Effector memory CD4-positive, alpha-beta T cell (primary cell): ENCODE data around the gene GGT5.
"Not testable (repeated sequence)": the region's sequence is repeated elsewhere in the genome, so short reads cannot be mapped to it uniquely, and the experiment has no call there.

ENCODE experiments used
- DNase-seq, 3 donors: peaks; one replicate each; pipeline ENCODE4 v3.0.0-alpha.2; 2020
- H3K27ac ChIP-seq: 2 replicates; pipeline ENCODE4 v1.7.0; 2013; ENCODE audit warnings: mild to moderate bottlenecking, low read length, moderate library complexity; ENCODE audit not compliant: insufficient read depth, poor library complexity, severe bottlenecking
- H3K27me3 ChIP-seq: replicated peaks from 2 replicates; pipeline ENCODE4 v1.7.0; 2013; ENCODE audit warnings: mild to moderate bottlenecking, low read length; ENCODE audit not compliant: insufficient read depth, control insufficient read depth, poor library complexity, severe bottlenecking
- H3K36me3 ChIP-seq: 2 replicates; pipeline ENCODE4 v1.7.0; 2013; ENCODE audit warnings: mild to moderate bottlenecking, low read length, moderate library complexity; ENCODE audit not compliant: control insufficient read depth, insufficient read depth
- H3K4me1 ChIP-seq: 2 replicates; pipeline ENCODE4 v1.7.0; 2013; ENCODE audit warnings: low read length, mild to moderate bottlenecking; ENCODE audit not compliant: control insufficient read depth, insufficient read depth, poor library complexity, severe bottlenecking
- H3K4me3 ChIP-seq: 2 replicates; pipeline ENCODE4 v1.7.0; 2013; ENCODE audit warnings: low read length, low read depth, mild to moderate bottlenecking; ENCODE audit not compliant: insufficient read depth, poor library complexity, severe bottlenecking
- H3K9me3 ChIP-seq: 2 replicates; pipeline ENCODE4 v1.7.0; 2013; ENCODE audit warnings: mild to moderate bottlenecking, low read length, moderate library complexity; ENCODE audit not compliant: control insufficient read depth

GGT5 gene

DNA sequence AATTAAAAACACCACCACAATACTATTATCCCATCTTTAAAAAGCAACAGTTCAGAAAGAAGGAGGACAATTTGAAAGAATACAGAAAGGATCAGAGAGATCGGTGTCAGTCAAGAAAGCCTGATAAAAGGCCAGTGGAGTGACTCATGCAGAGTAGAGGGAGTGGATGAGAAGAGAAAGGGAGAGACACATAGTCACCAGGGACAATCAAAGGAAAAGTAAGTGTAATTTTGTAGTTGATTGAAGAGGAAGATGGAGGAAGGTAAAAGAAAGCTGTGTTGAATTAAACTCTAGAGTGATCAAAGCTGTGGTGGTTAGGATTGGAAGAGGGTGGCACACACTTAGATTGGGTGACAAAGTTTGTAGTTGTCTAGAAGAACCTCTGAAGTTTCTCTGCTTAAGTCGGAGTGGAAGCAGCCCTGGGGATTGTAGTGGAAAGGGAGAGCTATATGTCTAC, 39.9 kb upstream of the GGT5 start:
- Histone ChIP-seq H3K27ac (no peak overlapping the region), H3K4me3 (no peak overlapping the region), H3K9me3 (no peaks in the 10 kb centered on the region), H3K36me3 (no peaks in the 10 kb centered on the region), H3K4me1 (peaks cover 12% of the 10 kb centered on the region), H3K27me3 (no peaks in the 10 kb centered on the region)
- no peak for DNase-seq

DNA sequence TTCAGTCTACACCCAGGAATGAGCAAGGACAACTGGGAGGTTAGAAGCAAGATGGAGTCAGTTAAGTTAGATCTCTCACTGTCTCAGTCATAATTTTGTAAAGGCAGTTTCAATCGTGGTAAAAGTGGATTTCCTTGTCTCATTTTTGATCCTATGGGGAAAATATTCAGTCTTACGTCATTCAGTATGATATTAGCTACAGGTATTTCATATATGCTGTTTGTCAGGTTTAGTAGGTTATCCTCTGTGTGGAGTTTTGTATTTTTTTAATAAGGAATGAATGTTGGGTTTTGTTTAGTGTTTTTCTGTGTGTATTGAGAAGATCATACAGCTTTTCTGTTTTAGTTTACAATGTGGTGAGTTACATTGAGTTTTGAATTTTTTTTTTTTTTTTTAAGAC, 37.5 kb upstream of the GGT5 start:
- H3K36me3 ChIP-seq, result no peaks in the 10 kb centered on the region
- no peaks in the 10 kb centered on the region for H3K27me3 ChIP-seq
- no peak for DNase-seq
- no peak overlapping the region for H3K4me3 ChIP-seq
- H3K9me3 ChIP-seq, result no peaks in the 10 kb centered on the region
- H3K27ac ChIP-seq, result no peak overlapping the region
- peaks cover 9% of the 10 kb centered on the region for H3K4me1 ChIP-seq

GRCh38 chr22:24280363-24280762, 35.5 kb upstream of the GGT5 start:
- not testable (repeated sequence) for DNase-seq, H3K4me3 ChIP-seq, H3K27ac ChIP-seq, H3K9me3 ChIP-seq, H3K4me1 ChIP-seq, H3K27me3 ChIP-seq, H3K36me3 ChIP-seq

DNA sequence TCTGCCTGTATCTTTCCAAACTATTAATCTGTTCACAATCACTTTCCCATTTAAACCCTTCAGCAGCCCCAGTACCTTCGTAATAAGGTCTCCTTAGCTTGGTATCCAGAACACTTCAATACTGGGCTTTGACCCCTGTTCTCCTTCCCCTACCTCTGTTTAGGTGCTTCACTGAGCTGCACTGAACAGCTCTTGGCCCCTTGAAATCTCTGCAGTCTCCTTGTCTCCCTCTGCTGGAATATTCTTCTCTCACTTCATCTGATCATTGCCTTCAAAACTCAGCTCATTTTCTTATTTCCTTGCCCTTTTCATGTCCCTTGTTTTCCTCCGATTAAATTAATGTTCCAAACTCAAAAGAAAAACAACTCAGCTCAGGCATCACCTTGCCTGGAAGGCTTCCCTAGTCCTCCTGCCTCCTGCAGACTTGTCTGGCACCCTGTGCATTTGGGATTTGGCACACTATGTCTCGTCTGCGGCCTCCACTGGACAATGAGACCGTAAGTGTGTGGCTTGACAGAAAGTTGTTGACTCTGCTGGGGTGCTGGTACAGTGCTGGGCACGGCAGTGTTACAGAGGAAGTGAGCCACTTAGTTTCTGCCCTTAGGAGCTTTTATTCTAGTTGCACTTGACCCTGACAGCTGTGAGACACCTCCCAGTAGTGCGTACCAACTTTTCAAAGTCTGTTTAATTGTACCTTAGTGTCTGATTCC, 30.0 kb upstream of the GGT5 start:
- not testable (repeated sequence) for H3K27me3 ChIP-seq, H3K36me3 ChIP-seq, DNase-seq, H3K4me3 ChIP-seq, H3K4me1 ChIP-seq, H3K27ac ChIP-seq, H3K9me3 ChIP-seq

DNA sequence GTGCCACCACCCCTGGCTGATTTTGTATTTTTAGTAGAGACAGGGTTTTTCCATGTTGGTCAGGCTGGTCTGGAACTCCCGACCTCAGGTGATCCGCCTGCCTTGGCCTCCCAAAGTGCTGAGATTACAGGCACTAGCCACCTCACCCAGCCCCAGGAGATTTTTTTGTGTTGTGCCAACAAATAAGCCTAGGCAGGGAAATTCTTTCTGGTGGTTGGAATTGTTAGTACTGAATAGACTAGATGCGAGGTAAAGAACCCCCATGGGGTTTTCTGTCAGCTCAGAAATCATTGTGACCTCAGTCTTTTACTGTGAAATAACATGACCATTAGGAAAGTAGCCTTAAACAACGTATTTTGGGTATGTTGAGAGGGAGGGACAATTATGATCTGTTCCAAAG, 29.0 kb upstream of the GGT5 start:
- H3K4me1 ChIP-seq, H3K27ac ChIP-seq, H3K27me3 ChIP-seq, H3K36me3 ChIP-seq, H3K9me3 ChIP-seq, DNase-seq, H3K4me3 ChIP-seq: not testable (repeated sequence)

- not testable (repeated sequence) for H3K27ac ChIP-seq, H3K27me3 ChIP-seq, H3K4me1 ChIP-seq, DNase-seq, H3K9me3 ChIP-seq, H3K4me3 ChIP-seq, H3K36me3 ChIP-seq
Measured at GRCh38 chr22:24273031-24273430, 28.1 kb upstream of the GGT5 start.

DNA sequence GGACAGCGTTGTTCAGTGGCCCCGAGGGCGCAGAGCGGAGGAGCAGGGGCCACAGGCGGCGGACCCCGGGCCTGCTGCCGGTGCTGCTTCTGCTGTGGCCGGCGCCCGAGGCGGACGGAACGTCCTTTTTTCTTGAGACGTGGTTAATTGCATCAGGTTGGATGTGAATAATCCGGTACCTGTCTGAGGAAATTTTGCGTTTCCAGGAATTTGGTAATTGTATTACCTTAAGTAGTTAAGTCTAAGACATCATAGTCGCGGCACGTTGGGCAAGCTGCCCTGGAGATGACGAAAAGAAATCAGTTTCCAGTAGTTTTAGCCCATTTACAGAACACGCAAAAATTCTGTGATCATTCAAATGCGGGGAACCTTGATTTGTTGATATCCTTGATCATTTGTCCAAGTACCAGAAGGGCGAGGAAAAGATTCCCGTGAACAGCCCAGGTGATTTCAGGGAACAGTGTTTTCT, 26.5 kb upstream of the GGT5 start:
- no peak for DNase-seq
- Histone ChIP-seq H3K27me3 (no peaks in the 10 kb centered on the region), H3K4me1 (peaks cover 5% of the 10 kb centered on the region), H3K27ac (peak overlapping the region; percentile 81), H3K4me3 (peak overlapping the region; percentile 100), H3K9me3 (no peaks in the 10 kb centered on the region), H3K36me3 (no peaks in the 10 kb centered on the region)

DNA sequence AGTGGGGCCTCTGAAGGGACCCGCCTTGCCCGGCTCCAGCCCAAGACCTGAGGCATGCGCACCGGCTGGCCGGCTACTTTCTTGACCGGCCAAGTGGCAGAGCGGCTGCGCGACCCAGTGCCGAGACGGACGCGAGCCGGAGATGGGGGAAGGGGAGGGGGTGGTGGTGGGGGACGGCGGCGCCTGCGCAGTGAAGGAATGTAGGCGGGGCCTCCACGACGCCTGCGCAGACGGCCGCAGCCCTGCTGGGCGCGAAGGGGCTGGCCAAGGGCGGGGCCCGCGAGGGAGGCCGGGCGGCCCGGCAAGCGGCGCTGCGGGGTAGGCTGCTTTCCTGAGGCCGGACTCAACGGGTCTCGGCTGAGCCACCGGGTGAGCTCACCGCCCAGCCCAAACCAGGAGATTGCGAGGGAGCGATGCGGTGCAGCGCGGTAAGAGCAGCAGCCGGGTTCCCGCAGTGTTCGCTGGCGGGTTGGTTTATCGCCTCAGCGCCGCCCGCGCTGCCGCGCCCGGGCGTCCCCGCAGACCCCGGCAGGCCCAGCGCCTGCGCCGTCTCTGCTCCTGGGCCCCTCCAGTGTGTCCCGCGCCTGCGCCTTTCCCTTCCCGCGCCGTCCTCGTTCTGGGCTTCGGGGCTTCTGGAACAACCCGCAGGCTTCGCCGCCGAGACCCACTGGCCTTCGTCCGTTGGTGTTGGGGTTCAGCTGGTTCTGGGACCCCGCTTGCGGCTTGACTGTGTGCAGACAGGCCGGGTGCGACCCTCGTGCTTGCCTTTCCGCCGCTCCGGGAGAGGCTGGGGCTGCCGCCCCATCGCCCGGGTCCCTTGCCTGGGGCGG, 25.9 kb upstream of the GGT5 start, which contains the start of gene SPECC1L:
TSS of gene SPECC1L (plus strand) at position 276 of the 830 bp plus-strand sequence. CDS start 31,401 bp downstream, outside the sequence.
- Histone ChIP-seq H3K36me3 (no peaks in the 10 kb centered on the region), H3K4me3 (peak within 1 kb of the TSS; percentile 100), H3K4me1 (peaks cover 5% of the 10 kb centered on the region), H3K27ac (peak within 1 kb of the TSS; percentile 81), H3K9me3 (no peaks in the 10 kb centered on the region), H3K27me3 (no peaks in the 10 kb centered on the region)
- peak; percentile 85 to 88 (median 86) for DNase-seq

- not testable (repeated sequence) for H3K27ac ChIP-seq, H3K9me3 ChIP-seq, H3K4me3 ChIP-seq, H3K36me3 ChIP-seq, H3K27me3 ChIP-seq, DNase-seq, H3K4me1 ChIP-seq
Measured at GRCh38 chr22:24266495-24266894, 21.6 kb upstream of the GGT5 start.

DNA sequence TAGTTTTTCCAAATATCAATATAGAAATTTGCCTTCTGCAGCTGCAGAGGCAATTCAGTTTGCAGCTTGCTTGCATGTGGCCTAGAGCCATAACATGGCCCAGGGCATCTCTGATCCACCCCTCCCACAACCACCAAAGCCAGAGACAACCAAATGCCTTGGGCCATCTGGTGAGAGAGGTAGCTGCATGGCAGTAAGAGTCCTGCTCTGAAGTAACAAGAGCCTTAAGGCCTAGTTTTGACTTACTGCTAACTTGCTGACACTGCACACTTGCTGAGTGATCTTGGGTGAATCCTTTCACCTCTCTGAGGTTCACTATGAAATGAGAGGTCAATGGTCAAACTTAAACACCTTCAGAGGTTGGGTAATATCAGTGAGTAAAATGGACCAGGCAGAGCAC, 20.9 kb upstream of the GGT5 start:
- no peak overlapping the region for H3K4me3 ChIP-seq
- no peaks in the 10 kb centered on the region for H3K27me3 ChIP-seq
- no peak overlapping the region for H3K27ac ChIP-seq
- no peaks in the 10 kb centered on the region for H3K9me3 ChIP-seq
- no peaks in the 10 kb centered on the region for H3K4me1 ChIP-seq
- no peak for DNase-seq
- no peaks in the 10 kb centered on the region for H3K36me3 ChIP-seq
